Stimulated activated effector memory CD8-positive, alpha-beta T cell treated with anti-CD3 and anti-CD28 coated beads, Interleukin-12 subunit alpha, Interleukin-12 subunit beta, amount 100 ng/mL, for 72 hours (primary cell): ENCODE data around the gene L1TD1.
"Not testable (repeated sequence)": the region's sequence is repeated elsewhere in the genome, so short reads cannot be mapped to it uniquely, and the experiment has no call there.

Experiments used
- ATAC-seq: fragments of 150-1000 bp; cut with Tn5 transposase; 2 replicates; pipeline ENCODE4 v1.10.0; 2021
- DNase-seq, 2 donors: peaks; one replicate each; pipeline ENCODE4 v3.0.0; 2021 to 2022; ENCODE audit warnings: low spot score in 2 of 2
- H3K27ac Mint-ChIP-seq: one replicate; pipeline ENCODE4 v1.8.0; 2022; ENCODE audit warnings: mild to moderate bottlenecking, mixed read lengths
- H3K36me3 Mint-ChIP-seq: one replicate; pipeline ENCODE4 v1.8.0; 2022; ENCODE audit warnings: mild to moderate bottlenecking, mixed read lengths
- H3K4me1 Mint-ChIP-seq: one replicate; pipeline ENCODE4 v1.8.0; 2022; ENCODE audit warnings: mixed read lengths
- H3K4me3 Mint-ChIP-seq: one replicate; pipeline ENCODE4 v1.8.0; 2022; ENCODE audit warnings: mild to moderate bottlenecking, mixed read lengths
- H3K9me3 Mint-ChIP-seq: one replicate; pipeline ENCODE4 v1.8.0; 2022; ENCODE audit warnings: mixed read lengths

The L1TD1 gene

GRCh38 chr1:62239652-62240403 lies 45.2 kb downstream of the L1TD1 start:
- not testable (repeated sequence) for DNase-seq, H3K9me3 Mint-ChIP-seq, H3K4me3 Mint-ChIP-seq, H3K27ac Mint-ChIP-seq, ATAC-seq, H3K36me3 Mint-ChIP-seq, H3K4me1 Mint-ChIP-seq

- DNase-seq (no peak), ATAC-seq (no peak)
- no peaks in the 10 kb centered on the region for H3K9me3 Mint-ChIP-seq
- no peaks in the 10 kb centered on the region for H3K4me1 Mint-ChIP-seq
- H3K4me3 Mint-ChIP-seq: no peak overlapping the region
- no peak overlapping the region for H3K27ac Mint-ChIP-seq
- no peaks in the 10 kb centered on the region for H3K36me3 Mint-ChIP-seq
Measured at GRCh38 chr1:62240651-62241370, 46.2 kb downstream of the L1TD1 start.

- H3K27ac Mint-ChIP-seq: no peak overlapping the region
- ATAC-seq: no peak
- DNase-seq: no peak
- no peaks in the 10 kb centered on the region for H3K4me1 Mint-ChIP-seq
- H3K9me3 Mint-ChIP-seq: no peaks in the 10 kb centered on the region
- H3K36me3 Mint-ChIP-seq: no peaks in the 10 kb centered on the region
- no peak overlapping the region for H3K4me3 Mint-ChIP-seq
Measured at GRCh38 chr1:62241371-62242131, 46.9 kb downstream of the L1TD1 start.

GRCh38 chr1:62244380-62244779 lies 49.7 kb downstream of the L1TD1 start:
- ATAC-seq, H3K9me3 Mint-ChIP-seq, H3K36me3 Mint-ChIP-seq, DNase-seq, H3K4me1 Mint-ChIP-seq, H3K27ac Mint-ChIP-seq, H3K4me3 Mint-ChIP-seq: not testable (repeated sequence)

- H3K27ac Mint-ChIP-seq: no peak overlapping the region
- no peak for ATAC-seq
- DNase-seq: no peak
- no peak overlapping the region for H3K4me3 Mint-ChIP-seq
- H3K36me3 Mint-ChIP-seq: no peaks in the 10 kb centered on the region
- no peaks in the 10 kb centered on the region for H3K9me3 Mint-ChIP-seq
- no peaks in the 10 kb centered on the region for H3K4me1 Mint-ChIP-seq
Measured at GRCh38 chr1:62245201-62245600, 50.6 kb downstream of the L1TD1 start.

GRCh38 chr1:62247391-62248168 lies 52.9 kb downstream of the L1TD1 start:
- Mint-ChIP-seq H3K27ac (no peak overlapping the region), H3K4me3 (no peak overlapping the region), H3K36me3 (no peaks in the 10 kb centered on the region), H3K9me3 (no peaks in the 10 kb centered on the region), H3K4me1 (no peaks in the 10 kb centered on the region)
- DNase-seq (no peak), ATAC-seq (no peak)

- Mint-ChIP-seq H3K9me3 (no peaks in the 10 kb centered on the region), H3K4me1 (no peaks in the 10 kb centered on the region), H3K27ac (no peak overlapping the region), H3K36me3 (no peaks in the 10 kb centered on the region), H3K4me3 (no peak overlapping the region)
- DNase-seq (no peak), ATAC-seq (no peak)
Measured at GRCh38 chr1:62250126-62250726, 55.6 kb downstream of the L1TD1 start.

- H3K4me3 Mint-ChIP-seq: no peak overlapping the region
Measured at GRCh38 chr1:62259551-62259950, 64.9 kb downstream of the L1TD1 start.

GRCh38 chr1:62260688-62261087 lies 66.0 kb downstream of the L1TD1 start:
- Mint-ChIP-seq H3K27ac (no peak overlapping the region), H3K4me3 (no peak overlapping the region), H3K36me3 (no peaks in the 10 kb centered on the region), H3K9me3 (no peaks in the 10 kb centered on the region), H3K4me1 (no peaks in the 10 kb centered on the region)
- ATAC-seq: no peak
- DNase-seq: no peak

More at GRCh38 chr1:62259551-62259950, 64.9 kb downstream of the L1TD1 start:
- H3K9me3 Mint-ChIP-seq: no peaks in the 10 kb centered on the region
- DNase-seq: no peak
- H3K27ac Mint-ChIP-seq: no peak overlapping the region
- H3K4me1 Mint-ChIP-seq: no peaks in the 10 kb centered on the region
- no peaks in the 10 kb centered on the region for H3K36me3 Mint-ChIP-seq
- no peak for ATAC-seq
